Testis (tissue), 2 donors: ENCODE data around the gene RASA1.

ENCODE experiments used
- POLR2A ChIP-seq: fragments of 450-650 bp; IDR thresholded peaks from one replicate; pipeline ENCODE4 v1.6.1; 2017; ENCODE audit warnings: antibody characterized with exemption, mild to moderate bottlenecking, moderate library complexity
- TF ChIP-seq, protein P1 (sequence below), 3 experiments: fragments of 450-650 bp in 2 of 3; fragments of 200-600 bp in 1 of 3; sonication (generic) in 1 of 3; IDR thresholded peaks; one replicate each; pipeline ENCODE4 v1.5.1; 2016 to 2019; ENCODE audit warnings: antibody characterized with exemption in 3 of 3, mild to moderate bottlenecking in 2 of 3, moderate library complexity in 1 of 3

DNA sequence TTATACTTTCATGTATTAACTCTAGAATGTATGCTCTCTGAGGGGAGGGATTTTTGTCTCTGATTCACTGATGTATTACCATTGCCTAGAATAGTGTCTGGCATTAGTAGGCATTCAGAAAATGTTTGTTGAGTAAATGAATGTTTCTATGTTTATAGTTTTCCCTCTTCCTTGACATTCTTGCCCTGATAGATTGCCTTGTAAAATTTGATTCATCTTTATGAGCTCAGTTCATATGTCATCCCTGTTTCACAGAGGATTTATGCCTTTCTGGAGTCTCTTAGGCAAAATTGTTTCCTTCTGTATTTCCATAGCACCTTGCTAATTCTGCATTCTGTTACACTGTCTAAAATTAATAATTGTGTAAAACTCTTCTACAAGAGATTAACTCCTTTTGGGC, 72.3 kb downstream of the RASA1 start:
- TF ChIP-seq, protein P1, sequence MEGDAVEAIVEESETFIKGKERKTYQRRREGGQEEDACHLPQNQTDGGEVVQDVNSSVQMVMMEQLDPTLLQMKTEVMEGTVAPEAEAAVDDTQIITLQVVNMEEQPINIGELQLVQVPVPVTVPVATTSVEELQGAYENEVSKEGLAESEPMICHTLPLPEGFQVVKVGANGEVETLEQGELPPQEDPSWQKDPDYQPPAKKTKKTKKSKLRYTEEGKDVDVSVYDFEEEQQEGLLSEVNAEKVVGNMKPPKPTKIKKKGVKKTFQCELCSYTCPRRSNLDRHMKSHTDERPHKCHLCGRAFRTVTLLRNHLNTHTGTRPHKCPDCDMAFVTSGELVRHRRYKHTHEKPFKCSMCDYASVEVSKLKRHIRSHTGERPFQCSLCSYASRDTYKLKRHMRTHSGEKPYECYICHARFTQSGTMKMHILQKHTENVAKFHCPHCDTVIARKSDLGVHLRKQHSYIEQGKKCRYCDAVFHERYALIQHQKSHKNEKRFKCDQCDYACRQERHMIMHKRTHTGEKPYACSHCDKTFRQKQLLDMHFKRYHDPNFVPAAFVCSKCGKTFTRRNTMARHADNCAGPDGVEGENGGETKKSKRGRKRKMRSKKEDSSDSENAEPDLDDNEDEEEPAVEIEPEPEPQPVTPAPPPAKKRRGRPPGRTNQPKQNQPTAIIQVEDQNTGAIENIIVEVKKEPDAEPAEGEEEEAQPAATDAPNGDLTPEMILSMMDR (IDR thresholded peaks at IDR 0.05): no peak
- TF ChIP-seq POLR2A: no peak
